SK-N-SH (cell line): Measurements from ENCODE around the gene CD276. TPM values are rescaled to one million over a fixed set of nuclear protein-coding genes. Genes with fewer than 3 reads are reported as not detected.

Experiments used
- CTCF ChIA-PET: fragments of 300-600, 350-600 bp; formaldehyde crosslinking; extraction: SDS; loops from one replicate; lab custom pipeline; 2021; lab: Yijun Ruan, JAX
- POLR2A ChIA-PET: fragments of 350-600 bp; sonication (Branson Sonifier 250); formaldehyde crosslinking; extraction: SDS; loops from one replicate; lab custom pipeline; 2020; ENCODE audit warnings: antibody characterized with exemption, inconsistent platforms; lab: Yijun Ruan, JAX
- DNase-seq: peaks from one replicate; pipeline ENCODE4 v3.0.0; 2012
- H2AFZ ChIP-seq: fragments of 200-600 bp; sonication (generic); 2 replicates; pipeline ENCODE4 v1.8.1; 2016; ENCODE audit warnings: antibody characterized with exemption, mild to moderate bottlenecking, low read depth
- H3F3A ChIP-seq: fragments of 200-600 bp; sonication (generic); replicated peaks from 2 replicates; pipeline ENCODE3; 2016; ENCODE audit warnings: antibody characterized with exemption, mild to moderate bottlenecking; ENCODE audit not compliant: insufficient read depth
- H3K27ac ChIP-seq, 2 experiments: fragments of 200-500 bp in 1 of 2; fragments of 200-600 bp in 1 of 2; sonication (Bioruptor generic) in 1 of 2; sonication (generic), shearing (Covaris generic) in 1 of 2; 2 replicates each; pipeline versions ENCODE4 v1.5.1 to v1.6.1; 2014 to 2016; ENCODE audit warnings: low read depth in 2 of 2, inconsistent platforms in 1 of 2, low read length in 1 of 2, mild to moderate bottlenecking in 1 of 2, mixed read lengths in 1 of 2
- H3K27me3 ChIP-seq: fragments of 200-600 bp; sonication (generic), shearing (Covaris generic); 2 replicates; pipeline ENCODE4 v1.6.1; 2016; ENCODE audit warnings: mixed run types; ENCODE audit not compliant: insufficient read depth
- H3K36me3 ChIP-seq, 2 experiments: fragments of 200-500 bp in 1 of 2; fragments of 200-600 bp in 1 of 2; sonication (Bioruptor generic) in 1 of 2; sonication (generic) in 1 of 2; replicated peaks in 1 of 2; 2 replicates each; pipeline versions ENCODE3 to v1.5.1; 2014 to 2016; ENCODE audit warnings: low read length in 1 of 2, mild to moderate bottlenecking in 1 of 2; ENCODE audit not compliant: insufficient read depth in 2 of 2, control insufficient read depth in 1 of 2
- H3K4me1 ChIP-seq, 2 experiments: fragments of 200-500 bp in 1 of 2; fragments of 200-600 bp in 1 of 2; sonication (Bioruptor generic) in 1 of 2; sonication (generic), shearing (Covaris generic) in 1 of 2; 2 replicates each; pipeline versions ENCODE4 v1.5.1 to v1.6.1; 2014 to 2016; ENCODE audit warnings: low read depth in 1 of 2, low read length in 1 of 2, mixed run types in 1 of 2; ENCODE audit not compliant: insufficient read depth in 2 of 2, control insufficient read depth in 1 of 2
- H3K4me2 ChIP-seq: fragments of 200-600 bp; sonication (generic), shearing (Covaris generic); 2 replicates; pipeline ENCODE4 v1.6.1; 2017; ENCODE audit warnings: mixed run types
- H3K4me3 ChIP-seq, 2 experiments: fragments of 200-500 bp in 1 of 2; fragments of 200-600 bp in 1 of 2; sonication (Bioruptor generic) in 1 of 2; sonication (generic), shearing (Covaris generic) in 1 of 2; 2 replicates each; pipeline versions ENCODE4 v1.5.1 to v1.8.1; 2014 to 2016; ENCODE audit warnings: low read depth in 2 of 2, inconsistent platforms in 1 of 2, low read length in 1 of 2, mild to moderate bottlenecking in 1 of 2, mixed read lengths in 1 of 2, moderate library complexity in 1 of 2
- H3K79me2 ChIP-seq: fragments of 200-600 bp; sonication (generic); 2 replicates; pipeline ENCODE4 v1.8.1; 2017; ENCODE audit warnings: mild to moderate bottlenecking; ENCODE audit not compliant: insufficient read depth
- H3K9ac ChIP-seq: fragments of 200-600 bp; sonication (generic); 2 replicates; pipeline ENCODE4 v1.6.1; 2017; ENCODE audit warnings: mixed run types
- H3K9me2 ChIP-seq: fragments of 200-600 bp; sonication (generic); 2 replicates; pipeline ENCODE4 v1.6.1; 2017; ENCODE audit warnings: mixed run types
- H3K9me3 ChIP-seq: fragments of 200-600 bp; sonication (generic); 2 replicates; pipeline ENCODE4 v1.6.1; 2017; ENCODE audit warnings: mixed run types, mild to moderate bottlenecking, moderate library complexity
- H4K20me1 ChIP-seq: fragments of 200-600 bp; sonication (generic); 2 replicates; pipeline ENCODE4 v1.6.1; 2017; ENCODE audit warnings: mild to moderate bottlenecking, mixed run types; ENCODE audit not compliant: insufficient read depth
- CTCF ChIP-seq: fragments of 200-600 bp; sonication (generic); IDR thresholded peaks from 2 replicates; pipeline ENCODE4 v1.6.1; 2017; ENCODE audit warnings: antibody characterized with exemption, mild to moderate bottlenecking, moderate library complexity
- ELF1 ChIP-seq: IDR thresholded peaks from 2 replicates; pipeline ENCODE4 v1.4.0; 2012
- EP300 ChIP-seq, 2 experiments: IDR thresholded peaks; 2 replicates each; pipeline versions ENCODE4 v1.4.0 to v1.6.1; 2012; ENCODE audit warnings: borderline replicate concordance in 1 of 2, low read depth in 1 of 2, low read length in 1 of 2
- EZH2phosphoT487 ChIP-seq: fragments of 200-600 bp; sonication (generic); IDR thresholded peaks from 2 replicates; pipeline ENCODE4 v1.6.1; 2017; ENCODE audit warnings: low read depth, mixed run types, mild to moderate bottlenecking, antibody characterized with exemption, moderate library complexity, borderline replicate concordance
- FOSL2 ChIP-seq: IDR thresholded peaks from 2 replicates; pipeline ENCODE4 v1.4.0; 2012; ENCODE audit warnings: low read depth, mild to moderate bottlenecking, moderate library complexity, borderline replicate concordance
- FOXJ3 ChIP-seq: sonication (generic); formaldehyde crosslinking; IDR thresholded peaks from 2 replicates; pipeline ENCODE4 v1.5.1; 2020; ENCODE audit warnings: mild to moderate bottlenecking, missing genetic modification reagents
- GABPA ChIP-seq: IDR thresholded peaks from 2 replicates; pipeline ENCODE4 v1.4.0; 2012; ENCODE audit warnings: low read depth, mild to moderate bottlenecking
- GATA2 ChIP-seq: sonication (generic); formaldehyde crosslinking; IDR thresholded peaks from 2 replicates; pipeline ENCODE4 v1.5.0; 2020; ENCODE audit warnings: mild to moderate bottlenecking, missing genetic modification reagents
- PBX3 ChIP-seq: IDR thresholded peaks from 2 replicates; pipeline ENCODE4; 2012
- RAD21 ChIP-seq: IDR thresholded peaks from 2 replicates; pipeline ENCODE4 v1.6.1; 2012; ENCODE audit warnings: mild to moderate bottlenecking, low read length
- RXRA ChIP-seq: IDR thresholded peaks from 2 replicates; pipeline ENCODE4 v1.4.0; 2012; ENCODE audit warnings: low read depth, mild to moderate bottlenecking, borderline replicate concordance
- SIN3A ChIP-seq: IDR thresholded peaks from 2 replicates; pipeline ENCODE4 v1.6.1; 2012; ENCODE audit warnings: low read depth, mild to moderate bottlenecking, low read length, moderate library complexity, borderline replicate concordance
- TAF1 ChIP-seq: IDR thresholded peaks from 2 replicates; pipeline ENCODE4 v1.6.1; 2012; ENCODE audit warnings: low read depth, mild to moderate bottlenecking, low read length, moderate library complexity, borderline replicate concordance
- TCF12 ChIP-seq: IDR thresholded peaks from 2 replicates; pipeline ENCODE4 v1.4.0; 2012
- TEAD4 ChIP-seq: IDR thresholded peaks from 2 replicates; pipeline ENCODE4 v1.4.0; 2012; ENCODE audit warnings: mild to moderate bottlenecking, borderline replicate concordance; ENCODE audit not compliant: insufficient read depth
- USF1 ChIP-seq: IDR thresholded peaks from 2 replicates; pipeline ENCODE4 v1.4.0; 2012; ENCODE audit warnings: low read depth, borderline replicate concordance
- USF2 ChIP-seq: fragments of 150-350 bp; IDR thresholded peaks from 2 replicates; pipeline ENCODE4 v1.6.1; 2017; ENCODE audit warnings: antibody characterized with exemption, low read length, low read depth, borderline replicate concordance
- ZBTB33 ChIP-seq: IDR thresholded peaks from 2 replicates; pipeline ENCODE4 v1.4.0; 2012; ENCODE audit warnings: low read depth, borderline replicate concordance
- WGBS: methylation state at CpG from one replicate; pipeline ENCODE4 v1.1.6; 2017; ENCODE audit warnings: low lambda C conversion rate; 5-methylcytosine and 5-hydroxymethylcytosine counted together
- polyA plus RNA-seq, 3 experiments: library from polyadenylated mRNA; depleted of rRNA; stranded (reverse); fragments of >200 nt; gene quantifications; 2 replicates each; pipeline ENCODE4 v1.2.3, GENCODE V29; 2012

The CD276 gene
- polyA plus RNA-seq, 1 of the 3 experiments (the other 2 are of a cell fraction), result 86.2 TPM

- no peak overlapping the region for H3K9ac ChIP-seq
- H3K27ac ChIP-seq, result no peak overlapping the region
- no peak overlapping the region for H3K4me2 ChIP-seq
- no peaks in the 10 kb centered on the region for H3K9me2 ChIP-seq
- no peaks in the 10 kb centered on the region for H3K36me3 ChIP-seq
- CTCF ChIA-PET, result no interaction called here
- H3K4me3 ChIP-seq, result no peak overlapping the region
- peaks cover 15% of the 10 kb centered on the region; the same call in 1 of the 2 replicates for H3K27me3 ChIP-seq
- POLR2A ChIA-PET, result no interaction called here
- H4K20me1 ChIP-seq, result no peaks in the 10 kb centered on the region
- H2AFZ ChIP-seq, result no peak overlapping the region
- DNase-seq, result no peak
- peaks cover 0 to 8% of the 10 kb centered on the region in 2 experiments; a peak in 2 of 4 replicates for H3K4me1 ChIP-seq
- no peaks in the 10 kb centered on the region for H3K9me3 ChIP-seq
- 52% methylated on average over 3 of the region's 3 CpGs for WGBS
- no peaks in the 10 kb centered on the region for H3F3A ChIP-seq
- no peaks in the 10 kb centered on the region for H3K79me2 ChIP-seq
- TF ChIP-seq ELF1 (no peak), RXRA (no peak), GABPA (no peak), CTCF (no peak), TEAD4 (no peak), ZBTB33 (no peak), TCF12 (no peak), FOXJ3 (CRISPR knock-in tag) (no peak), USF2 (no peak)
Measured at GRCh38 chr15:73755946-73756345, 71.8 kb downstream of the CD276 start.

- Histone ChIP-seq H3K36me3 (no peaks in the 10 kb centered on the region), H4K20me1 (no peaks in the 10 kb centered on the region), H3K9ac (no peak overlapping the region), H3K4me1 (peaks cover 0 to 8% of the 10 kb centered on the region in 2 experiments; a peak in 2 of 4 replicates), H3K27me3 (peaks cover 19% of the 10 kb centered on the region; the same call in 1 of the 2 replicates), H3F3A (no peaks in the 10 kb centered on the region), H3K9me3 (no peaks in the 10 kb centered on the region), H3K9me2 (no peaks in the 10 kb centered on the region), H3K4me2 (no peak overlapping the region), H3K79me2 (no peaks in the 10 kb centered on the region), H3K4me3 (no peak overlapping the region), H3K27ac (no peak overlapping the region), H2AFZ (no peak overlapping the region)
- POLR2A ChIA-PET, result no interaction called here
- WGBS, result 81% methylated on average over 2 of the region's 2 CpGs
- CTCF ChIA-PET, result interaction anchor here (1.3 kb wide), 1 partner anchor 52 kb away, joined by 3 read pairs; no protein-coding TSS in a partner anchor
- no peak for DNase-seq
- TF ChIP-seq ZBTB33 (no peak), RAD21 (no peak), GATA2 (no peak), TAF1 (no peak), EP300 (IDR thresholded peaks at IDR 0.05; ENCODE audit: borderline replicate concordance in 1 of 2, low read depth in 1 of 2, low read length in 1 of 2) (no peak), PBX3 (no peak), SIN3A (no peak), USF1 (no peak), FOSL2 (no peak), TEAD4 (no peak), EZH2phosphoT487 (no peak), RXRA (no peak)
Measured at GRCh38 chr15:73756390-73756789, 72.2 kb downstream of the CD276 start.
